DMS153 (cell line): ENCODE measurements around the gene LRRC7.
A peak's percentile ranks its signal among the peaks of the same experiment; 100 is the strongest.

ENCODE experiments used
- DNase-seq: peaks from one replicate; lab custom pipeline; 2025; lab: John Stamatoyannopoulos, UW

LRRC7 gene

GRCh38 chr1:69589799-69590198, 22.1 kb downstream of the LRRC7 start:
- DNase-seq, result no peak

- DNase-seq, result no peak
Observed at GRCh38 chr1:69592341-69592740, 24.6 kb downstream of the LRRC7 start.

GRCh38 chr1:69595486-69595885, 27.8 kb downstream of the LRRC7 start:
- DNase-seq, result no peak

GRCh38 chr1:69611316-69611715, 43.6 kb downstream of the LRRC7 start:
- peak; percentile 44 for DNase-seq

GRCh38 chr1:69613414-69613813, 45.7 kb downstream of the LRRC7 start:
- no peak for DNase-seq

GRCh38 chr1:69638673-69639072, 71.0 kb downstream of the LRRC7 start:
- DNase-seq, result no peak

GRCh38 chr1:69639159-69639558, 71.4 kb downstream of the LRRC7 start:
- no peak for DNase-seq

- no peak for DNase-seq
Observed at GRCh38 chr1:69643266-69643665, 75.5 kb downstream of the LRRC7 start.

- DNase-seq, result no peak
Observed at GRCh38 chr1:69645477-69645876, 77.8 kb downstream of the LRRC7 start.

- peak; percentile 84 for DNase-seq
Observed at GRCh38 chr1:69648486-69648885, 80.8 kb downstream of the LRRC7 start.

GRCh38 chr1:69649383-69649990, 81.8 kb downstream of the LRRC7 start:
- DNase-seq, result no peak

GRCh38 chr1:69650779-69651178, 83.1 kb downstream of the LRRC7 start:
- DNase-seq, result no peak

- DNase-seq, result no peak
Observed at GRCh38 chr1:69651656-69652055, 83.9 kb downstream of the LRRC7 start.

- DNase-seq, result no peak
Observed at GRCh38 chr1:69657971-69658370, 90.2 kb downstream of the LRRC7 start.

- no peak for DNase-seq
Observed at GRCh38 chr1:69661686-69662085, 94.0 kb downstream of the LRRC7 start.

- no peak for DNase-seq
Observed at GRCh38 chr1:69662321-69662720, 94.6 kb downstream of the LRRC7 start.

- DNase-seq, result peak; percentile 8
Observed at GRCh38 chr1:69671363-69672010, 103.8 kb downstream of the LRRC7 start.

- peak; percentile 60 for DNase-seq
Observed at GRCh38 chr1:69673321-69673720, 105.6 kb downstream of the LRRC7 start.

GRCh38 chr1:69679965-69680364, 112.2 kb downstream of the LRRC7 start:
- no peak for DNase-seq

- DNase-seq, result no peak
Observed at GRCh38 chr1:69686367-69686984, 118.8 kb downstream of the LRRC7 start.

GRCh38 chr1:69688193-69688592, 120.5 kb downstream of the LRRC7 start:
- DNase-seq, result no peak

- DNase-seq, result no peak
Observed at GRCh38 chr1:69691179-69691578, 123.5 kb downstream of the LRRC7 start.

GRCh38 chr1:69693921-69694675, 126.4 kb downstream of the LRRC7 start:
- no peak for DNase-seq
